ENCODE measurements around the gene SKIC8.

SKIC8 gene

DNA sequence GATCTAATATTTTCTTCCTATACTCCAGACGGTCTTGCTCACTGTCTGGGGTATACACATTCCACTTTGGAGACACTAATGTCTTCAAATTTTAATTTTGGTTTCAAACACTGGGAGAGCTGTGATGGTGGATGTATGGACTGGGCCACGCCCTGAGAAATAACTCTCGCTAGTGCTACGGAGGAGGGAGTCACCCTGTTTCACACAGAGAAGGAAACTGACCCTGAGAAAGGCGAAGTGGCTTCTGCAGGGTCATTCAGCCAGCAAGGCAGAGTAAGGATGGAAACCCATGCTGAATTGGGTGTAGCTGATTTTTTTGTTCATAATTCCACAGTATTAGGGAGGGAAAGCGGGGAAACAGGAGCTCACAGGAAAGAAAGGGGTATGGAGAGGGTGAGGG is 8.6 kb upstream of the SKIC8 start:
- H3K27me3 ChIP-seq (ENCODE audit: insufficient read depth, low read length), result no peaks in the 10 kb centered on the region
- no peaks in the 10 kb centered on the region for H3K4me1 ChIP-seq (ENCODE audit: insufficient read depth, low read length, severe bottlenecking)
- H3K9me3 ChIP-seq (ENCODE audit: low read length), result no peaks in the 10 kb centered on the region
- no peak overlapping the region for H2AFZ ChIP-seq (ENCODE audit: low read length)
- H3K4me2 ChIP-seq (ENCODE audit: low read length), result no peak overlapping the region
- H3K4me3 ChIP-seq (ENCODE audit: low read depth, low read length, poor library complexity, severe bottlenecking), result no peak overlapping the region
- H3K9ac ChIP-seq (ENCODE audit: low read length), result no peak overlapping the region
- no peak for TF ChIP-seq EZH2 (IDR thresholded peaks at IDR 0.05; ENCODE audit: borderline replicate concordance, low read length)
- TF ChIP-seq, protein P1, sequence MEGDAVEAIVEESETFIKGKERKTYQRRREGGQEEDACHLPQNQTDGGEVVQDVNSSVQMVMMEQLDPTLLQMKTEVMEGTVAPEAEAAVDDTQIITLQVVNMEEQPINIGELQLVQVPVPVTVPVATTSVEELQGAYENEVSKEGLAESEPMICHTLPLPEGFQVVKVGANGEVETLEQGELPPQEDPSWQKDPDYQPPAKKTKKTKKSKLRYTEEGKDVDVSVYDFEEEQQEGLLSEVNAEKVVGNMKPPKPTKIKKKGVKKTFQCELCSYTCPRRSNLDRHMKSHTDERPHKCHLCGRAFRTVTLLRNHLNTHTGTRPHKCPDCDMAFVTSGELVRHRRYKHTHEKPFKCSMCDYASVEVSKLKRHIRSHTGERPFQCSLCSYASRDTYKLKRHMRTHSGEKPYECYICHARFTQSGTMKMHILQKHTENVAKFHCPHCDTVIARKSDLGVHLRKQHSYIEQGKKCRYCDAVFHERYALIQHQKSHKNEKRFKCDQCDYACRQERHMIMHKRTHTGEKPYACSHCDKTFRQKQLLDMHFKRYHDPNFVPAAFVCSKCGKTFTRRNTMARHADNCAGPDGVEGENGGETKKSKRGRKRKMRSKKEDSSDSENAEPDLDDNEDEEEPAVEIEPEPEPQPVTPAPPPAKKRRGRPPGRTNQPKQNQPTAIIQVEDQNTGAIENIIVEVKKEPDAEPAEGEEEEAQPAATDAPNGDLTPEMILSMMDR (IDR thresholded peaks at IDR 0.05; ENCODE audit: low read length), result no peak
- H4K20me1 ChIP-seq (ENCODE audit: insufficient read depth, low read length), result no peaks in the 10 kb centered on the region
- H3K36me3 ChIP-seq (ENCODE audit: insufficient read depth, low read length), result no peaks in the 10 kb centered on the region
- H3F3A ChIP-seq (ENCODE audit: insufficient read depth, low read length), result no peaks in the 10 kb centered on the region
- no peak overlapping the region for H3K27ac ChIP-seq (ENCODE audit: low read depth, low read length, poor library complexity, severe bottlenecking)
- H3K79me2 ChIP-seq (ENCODE audit: insufficient read depth, low read length), result no peaks in the 10 kb centered on the region
- no peaks in the 10 kb centered on the region for H3K9me2 ChIP-seq (ENCODE audit: low read depth, low read length)

DNA sequence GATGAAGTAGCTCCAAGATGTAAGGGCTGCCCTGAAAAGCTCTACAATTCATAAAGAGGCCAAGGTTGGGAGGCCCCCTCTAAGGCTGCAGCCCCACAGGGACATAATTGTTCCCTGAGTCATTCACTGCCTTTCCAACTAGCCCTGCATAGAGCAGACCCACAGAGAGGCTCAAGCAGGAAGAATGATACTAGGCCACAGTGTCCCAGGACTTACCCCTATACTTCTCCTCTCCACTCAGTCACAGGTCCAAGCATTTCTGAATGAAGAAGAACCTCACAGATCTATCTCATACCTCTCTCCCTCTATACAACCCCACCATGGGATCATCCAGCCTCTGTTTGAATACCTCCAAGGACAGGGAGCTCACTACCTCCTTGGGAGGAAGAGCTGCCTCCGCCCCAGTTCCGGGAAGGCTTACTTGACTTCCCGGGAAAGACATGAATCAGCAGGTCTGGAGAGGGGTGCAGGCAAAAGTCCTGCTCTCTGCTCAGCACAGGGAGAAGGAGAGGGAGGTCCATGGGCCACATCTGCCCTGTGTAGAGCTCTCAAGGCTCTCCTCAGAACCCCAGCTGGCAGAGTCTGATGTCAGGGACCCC is 6.9 kb upstream of the SKIC8 start:
- H3K9me3 ChIP-seq (ENCODE audit: low read length), result no peaks in the 10 kb centered on the region
- no peaks in the 10 kb centered on the region for H3K36me3 ChIP-seq (ENCODE audit: insufficient read depth, low read length)
- no peak overlapping the region for H3K4me2 ChIP-seq (ENCODE audit: low read length)
- no peaks in the 10 kb centered on the region for H3K27me3 ChIP-seq (ENCODE audit: insufficient read depth, low read length)
- H3F3A ChIP-seq (ENCODE audit: insufficient read depth, low read length), result no peaks in the 10 kb centered on the region
- no peak overlapping the region for H3K9ac ChIP-seq (ENCODE audit: low read length)
- no peak overlapping the region for H3K27ac ChIP-seq (ENCODE audit: low read depth, low read length, poor library complexity, severe bottlenecking)
- H3K79me2 ChIP-seq (ENCODE audit: insufficient read depth, low read length), result no peaks in the 10 kb centered on the region
- H4K20me1 ChIP-seq (ENCODE audit: insufficient read depth, low read length), result no peaks in the 10 kb centered on the region
- no peak overlapping the region for H3K4me3 ChIP-seq (ENCODE audit: low read depth, low read length, poor library complexity, severe bottlenecking)
- TF ChIP-seq, protein P1 (IDR thresholded peaks at IDR 0.05; ENCODE audit: low read length), result no peak
- TF ChIP-seq EZH2 (IDR thresholded peaks at IDR 0.05; ENCODE audit: borderline replicate concordance, low read length), result no peak
- no peaks in the 10 kb centered on the region for H3K4me1 ChIP-seq (ENCODE audit: insufficient read depth, low read length, severe bottlenecking)
- no peaks in the 10 kb centered on the region for H3K9me2 ChIP-seq (ENCODE audit: low read depth, low read length)
- no peak overlapping the region for H2AFZ ChIP-seq (ENCODE audit: low read length)

DNA sequence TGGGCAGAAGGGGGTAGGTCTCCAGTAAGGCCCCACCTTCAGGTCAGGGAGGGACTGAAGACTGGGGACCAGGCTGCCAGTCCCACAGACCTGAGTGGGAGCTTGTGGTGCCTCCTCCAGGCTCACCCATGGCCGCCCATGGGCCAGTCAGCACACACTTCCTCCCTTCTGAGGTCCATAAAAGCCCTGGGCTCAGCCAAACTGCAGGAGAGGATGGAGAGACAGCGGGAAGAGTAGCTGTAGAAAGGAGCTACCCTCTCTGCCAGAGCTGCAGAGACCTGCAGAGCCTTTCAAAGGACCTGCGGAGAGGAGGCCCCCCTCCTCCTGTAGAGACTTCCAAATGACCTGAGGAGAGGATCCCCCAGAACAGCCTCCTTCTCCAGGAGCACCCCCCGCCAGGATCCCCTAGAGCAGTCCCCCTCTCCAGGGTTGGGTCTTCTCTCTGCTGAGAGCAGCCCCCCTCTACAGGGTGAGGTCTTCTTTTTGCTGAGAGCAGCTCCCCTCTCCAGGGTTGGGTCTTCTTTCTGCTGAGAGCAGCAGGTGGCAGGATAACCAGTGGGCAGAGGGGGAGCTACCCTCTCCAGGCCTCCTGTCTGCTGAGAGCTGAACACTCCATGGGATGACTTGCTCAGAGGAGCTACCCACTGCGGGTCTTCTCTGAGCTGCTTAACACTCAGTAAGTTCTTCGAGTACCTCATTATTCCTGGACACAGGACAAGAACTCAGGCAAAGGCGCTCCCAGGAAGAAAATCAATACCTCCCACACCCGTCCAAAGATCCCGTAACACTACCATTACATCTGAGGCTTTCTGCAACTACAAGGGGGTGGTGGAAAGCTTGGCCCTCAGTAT is 5.0 kb upstream of the SKIC8 start:
- H3K27me3 ChIP-seq (ENCODE audit: insufficient read depth, low read length), result no peaks in the 10 kb centered on the region
- no peaks in the 10 kb centered on the region for H3K79me2 ChIP-seq (ENCODE audit: insufficient read depth, low read length)
- H3K9me3 ChIP-seq (ENCODE audit: low read length), result no peaks in the 10 kb centered on the region
- TF ChIP-seq, protein P1 (IDR thresholded peaks at IDR 0.05; ENCODE audit: low read length), result no peak
- TF ChIP-seq EZH2 (IDR thresholded peaks at IDR 0.05; ENCODE audit: borderline replicate concordance, low read length), result no peak
- H3K36me3 ChIP-seq (ENCODE audit: insufficient read depth, low read length), result no peaks in the 10 kb centered on the region
- H2AFZ ChIP-seq (ENCODE audit: low read length), result no peak overlapping the region
- no peak overlapping the region for H3K4me3 ChIP-seq (ENCODE audit: low read depth, low read length, poor library complexity, severe bottlenecking)
- no peak overlapping the region for H3K9ac ChIP-seq (ENCODE audit: low read length)
- no peaks in the 10 kb centered on the region for H3F3A ChIP-seq (ENCODE audit: insufficient read depth, low read length)
- H3K27ac ChIP-seq (ENCODE audit: low read depth, low read length, poor library complexity, severe bottlenecking), result no peak overlapping the region
- no peaks in the 10 kb centered on the region for H4K20me1 ChIP-seq (ENCODE audit: insufficient read depth, low read length)
- H3K9me2 ChIP-seq (ENCODE audit: low read depth, low read length), result no peaks in the 10 kb centered on the region
- H3K4me2 ChIP-seq (ENCODE audit: low read length), result no peak overlapping the region
- H3K4me1 ChIP-seq (ENCODE audit: insufficient read depth, low read length, severe bottlenecking), result peaks cover 6% of the 10 kb centered on the region

Measured in OCI-LY1 (cell line).